Stomach (tissue), 4 donors: ENCODE data around the gene CRADD.

ENCODE experiments used
- POLR2A ChIP-seq, 4 donors: fragments of 450-650 bp; IDR thresholded peaks; one replicate each; pipeline ENCODE4 v1.6.1; 2016; ENCODE audit warnings: antibody characterized with exemption in 4 of 4, control low read depth in 2 of 4, mild to moderate bottlenecking in 1 of 4, moderate library complexity in 1 of 4
- TF ChIP-seq, protein P1 (sequence below), 7 experiments: fragments of 450-650 bp in 4 of 7; fragments of 200-600 bp in 3 of 7; sonication (generic) in 3 of 7; IDR thresholded peaks; one replicate each; pipeline ENCODE4 v1.5.1; 2016 to 2019; ENCODE audit warnings: antibody characterized with exemption in 7 of 7, control low read depth in 2 of 7, mild to moderate bottlenecking in 1 of 7

GRCh38 chr12:93778306-93778705, 101.1 kb downstream of the CRADD start:
- TF ChIP-seq, protein P1, sequence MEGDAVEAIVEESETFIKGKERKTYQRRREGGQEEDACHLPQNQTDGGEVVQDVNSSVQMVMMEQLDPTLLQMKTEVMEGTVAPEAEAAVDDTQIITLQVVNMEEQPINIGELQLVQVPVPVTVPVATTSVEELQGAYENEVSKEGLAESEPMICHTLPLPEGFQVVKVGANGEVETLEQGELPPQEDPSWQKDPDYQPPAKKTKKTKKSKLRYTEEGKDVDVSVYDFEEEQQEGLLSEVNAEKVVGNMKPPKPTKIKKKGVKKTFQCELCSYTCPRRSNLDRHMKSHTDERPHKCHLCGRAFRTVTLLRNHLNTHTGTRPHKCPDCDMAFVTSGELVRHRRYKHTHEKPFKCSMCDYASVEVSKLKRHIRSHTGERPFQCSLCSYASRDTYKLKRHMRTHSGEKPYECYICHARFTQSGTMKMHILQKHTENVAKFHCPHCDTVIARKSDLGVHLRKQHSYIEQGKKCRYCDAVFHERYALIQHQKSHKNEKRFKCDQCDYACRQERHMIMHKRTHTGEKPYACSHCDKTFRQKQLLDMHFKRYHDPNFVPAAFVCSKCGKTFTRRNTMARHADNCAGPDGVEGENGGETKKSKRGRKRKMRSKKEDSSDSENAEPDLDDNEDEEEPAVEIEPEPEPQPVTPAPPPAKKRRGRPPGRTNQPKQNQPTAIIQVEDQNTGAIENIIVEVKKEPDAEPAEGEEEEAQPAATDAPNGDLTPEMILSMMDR (IDR thresholded peaks at IDR 0.05): no peak
- TF ChIP-seq POLR2A (IDR thresholded peaks at IDR 0.05): no peak
